Loucy (cell line): Measurements from ENCODE around the gene CCL20.

Experiments used
- H2AFZ ChIP-seq: fragments of 200-600 bp; sonication (generic); 2 replicates; pipeline ENCODE4 v1.6.0; 2016; ENCODE audit warnings: antibody characterized with exemption, mild to moderate bottlenecking, low read length, moderate library complexity
- H3F3A ChIP-seq: fragments of 200-600 bp; 2 replicates; pipeline ENCODE4 v1.6.0; 2016; ENCODE audit warnings: antibody characterized with exemption, low read depth, mild to moderate bottlenecking
- H3K27me3 ChIP-seq: fragments of 200-600 bp; sonication (generic); 2 replicates; pipeline ENCODE4 v1.6.1; 2014; ENCODE audit warnings: low read length, mild to moderate bottlenecking; ENCODE audit not compliant: insufficient read depth, poor library complexity, severe bottlenecking
- H3K36me3 ChIP-seq: fragments of 200-600 bp; sonication (generic); 2 replicates; pipeline ENCODE4 v1.6.1; 2016; ENCODE audit warnings: low read length; ENCODE audit not compliant: insufficient read depth
- H3K4me1 ChIP-seq: fragments of 200-600 bp; sonication (generic); 2 replicates; pipeline ENCODE4 v1.5.1; 2014; ENCODE audit warnings: low read length, mild to moderate bottlenecking; ENCODE audit not compliant: insufficient read depth, poor library complexity, severe bottlenecking
- H3K4me2 ChIP-seq: fragments of 200-600 bp; sonication (generic); 2 replicates; pipeline ENCODE4 v1.6.0; 2014; ENCODE audit warnings: antibody characterized with exemption, low read length, low read depth, mild to moderate bottlenecking; ENCODE audit not compliant: poor library complexity, severe bottlenecking
- H3K4me3 ChIP-seq: fragments of 200-600 bp; sonication (generic); 2 replicates; pipeline ENCODE4 v1.5.1; 2014; ENCODE audit warnings: low read length, mild to moderate bottlenecking, mixed read lengths; ENCODE audit not compliant: poor library complexity, severe bottlenecking
- H3K79me2 ChIP-seq: fragments of 200-600 bp; sonication (generic); 2 replicates; pipeline ENCODE4 v1.6.1; 2014; ENCODE audit warnings: low read length; ENCODE audit not compliant: insufficient read depth
- H3K9ac ChIP-seq: fragments of 200-600 bp; sonication (generic); 2 replicates; pipeline ENCODE4 v1.6.0; 2014; ENCODE audit warnings: mild to moderate bottlenecking, low read depth, low read length, moderate library complexity; ENCODE audit not compliant: poor library complexity, severe bottlenecking
- H3K9me2 ChIP-seq: fragments of 200-600 bp; sonication (generic); replicated peaks from 2 replicates; pipeline ENCODE4 v1.6.1; 2016; ENCODE audit warnings: low read depth, low read length, mixed read lengths
- H3K9me3 ChIP-seq: fragments of 200-600 bp; sonication (generic); 2 replicates; pipeline ENCODE4 v1.6.1; 2014; ENCODE audit warnings: mild to moderate bottlenecking, antibody characterized with exemption, low read length, low read depth; ENCODE audit not compliant: insufficient read depth
- H4K20me1 ChIP-seq: fragments of 200-600 bp; sonication (generic); 2 replicates; pipeline ENCODE4 v1.6.0; 2014; ENCODE audit warnings: antibody characterized with exemption, low read length, mild to moderate bottlenecking; ENCODE audit not compliant: insufficient read depth, poor library complexity, severe bottlenecking
- CTCF ChIP-seq: fragments of 200-600 bp; sonication (generic); conservative IDR thresholded peaks from 2 replicates; pipeline ENCODE4 v1.5.1; 2014; ENCODE audit warnings: mild to moderate bottlenecking, antibody characterized with exemption, low read length
- EZH2phosphoT487 ChIP-seq: fragments of 200-600 bp; IDR thresholded peaks from 2 replicates; pipeline ENCODE4 v1.6.1; 2018; ENCODE audit warnings: antibody characterized with exemption, mild to moderate bottlenecking, moderate library complexity, borderline replicate concordance

Gene CCL20

GRCh38 chr2:227802882-227803281 is 10.8 kb upstream of the CCL20 start:
- Histone ChIP-seq H3K9me3 (no peaks in the 10 kb centered on the region), H2AFZ (no peak overlapping the region), H3K4me1 (no peaks in the 10 kb centered on the region), H3K36me3 (no peaks in the 10 kb centered on the region), H3K79me2 (no peaks in the 10 kb centered on the region), H3K27me3 (no peaks in the 10 kb centered on the region), H3K4me2 (no peak overlapping the region), H3F3A (no peaks in the 10 kb centered on the region), H3K9ac (no peak overlapping the region), H3K4me3 (no peak overlapping the region), H3K9me2 (no peaks in the 10 kb centered on the region), H4K20me1 (no peaks in the 10 kb centered on the region)
- no peak for TF ChIP-seq CTCF
- TF ChIP-seq EZH2phosphoT487 = no peak

- TF ChIP-seq CTCF (no peak), EZH2phosphoT487 (no peak)
- Histone ChIP-seq H3K79me2 (no peaks in the 10 kb centered on the region), H4K20me1 (no peaks in the 10 kb centered on the region), H3F3A (no peaks in the 10 kb centered on the region), H3K4me1 (no peaks in the 10 kb centered on the region), H2AFZ (no peak overlapping the region), H3K4me2 (no peak overlapping the region), H3K4me3 (no peak overlapping the region), H3K27me3 (no peaks in the 10 kb centered on the region), H3K9me3 (no peaks in the 10 kb centered on the region), H3K9ac (no peak overlapping the region), H3K36me3 (no peaks in the 10 kb centered on the region), H3K9me2 (no peaks in the 10 kb centered on the region)
Observed at GRCh38 chr2:227804975-227805374, 8.7 kb upstream of the CCL20 start.

GRCh38 chr2:227805578-227805977 is 8.1 kb upstream of the CCL20 start:
- no peaks in the 10 kb centered on the region for H3K27me3 ChIP-seq
- H2AFZ ChIP-seq = no peak overlapping the region
- no peaks in the 10 kb centered on the region for H3K9me3 ChIP-seq
- no peak for TF ChIP-seq EZH2phosphoT487
- no peak for TF ChIP-seq CTCF
- H3K36me3 ChIP-seq = no peaks in the 10 kb centered on the region
- H3K4me2 ChIP-seq = no peak overlapping the region
- H3F3A ChIP-seq = no peaks in the 10 kb centered on the region
- no peaks in the 10 kb centered on the region for H3K79me2 ChIP-seq
- no peaks in the 10 kb centered on the region for H3K9me2 ChIP-seq
- H3K9ac ChIP-seq = no peak overlapping the region
- no peaks in the 10 kb centered on the region for H3K4me1 ChIP-seq
- H3K4me3 ChIP-seq = no peak overlapping the region
- H4K20me1 ChIP-seq = no peaks in the 10 kb centered on the region
